ENCODE data around the gene PRDM1.
A peak's percentile ranks its signal among the peaks of the same experiment; 100 is the strongest.

The PRDM1 gene

GRCh38 chr6:106074146-106074545, 12.0 kb upstream of the PRDM1 start:
- Histone ChIP-seq H3K9me3 (ENCODE audit: control insufficient read depth, low read depth, low read length) (no peaks in the 10 kb centered on the region), H3K27me3 (ENCODE audit: control insufficient read depth, insufficient read depth, low read length) (no peaks in the 10 kb centered on the region), H3K9ac (ENCODE audit: low read length) (no peak overlapping the region), H3K4me3 (ENCODE audit: low read length) (no peak overlapping the region), H3K4me1 (ENCODE audit: control insufficient read depth, low read depth, low read length) (no peaks in the 10 kb centered on the region), H3K36me3 (ENCODE audit: control insufficient read depth, low read depth, low read length) (no peaks in the 10 kb centered on the region), H3K27ac (ENCODE audit: low read length) (no peak overlapping the region)

DNA sequence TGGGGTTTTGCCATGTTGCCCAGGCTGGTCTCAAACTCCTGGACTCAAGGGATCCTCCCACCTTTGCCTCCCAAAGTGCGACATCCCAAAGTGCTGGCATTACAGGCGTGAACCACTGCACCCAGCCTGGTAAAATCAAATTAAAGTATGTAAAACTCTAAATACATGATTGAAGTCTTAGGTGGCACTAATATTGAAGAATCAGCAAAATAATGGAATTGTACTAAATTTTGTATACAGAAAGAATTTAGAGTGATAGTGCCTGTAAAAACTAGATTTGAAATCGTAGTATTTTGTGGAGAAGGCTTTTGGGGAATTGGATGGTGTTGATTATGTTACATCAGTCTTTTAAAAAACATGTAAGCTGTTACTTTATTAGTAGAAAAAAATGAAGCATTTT, 10.0 kb upstream of the PRDM1 start:
- H3K27me3 ChIP-seq (ENCODE audit: control insufficient read depth, insufficient read depth, low read length) = no peaks in the 10 kb centered on the region
- no peaks in the 10 kb centered on the region for H3K4me1 ChIP-seq (ENCODE audit: control insufficient read depth, low read depth, low read length)
- H3K4me3 ChIP-seq (ENCODE audit: low read length) = no peak overlapping the region
- no peaks in the 10 kb centered on the region for H3K36me3 ChIP-seq (ENCODE audit: control insufficient read depth, low read depth, low read length)
- H3K9ac ChIP-seq (ENCODE audit: low read length) = no peak overlapping the region
- H3K9me3 ChIP-seq (ENCODE audit: control insufficient read depth, low read depth, low read length) = no peaks in the 10 kb centered on the region
- no peak overlapping the region for H3K27ac ChIP-seq (ENCODE audit: low read length)

GRCh38 chr6:106077170-106077569, 9.0 kb upstream of the PRDM1 start:
- Histone ChIP-seq H3K9ac (ENCODE audit: low read length) (no peak overlapping the region), H3K27me3 (ENCODE audit: control insufficient read depth, insufficient read depth, low read length) (no peaks in the 10 kb centered on the region), H3K4me1 (ENCODE audit: control insufficient read depth, low read depth, low read length) (no peaks in the 10 kb centered on the region), H3K4me3 (ENCODE audit: low read length) (no peak overlapping the region), H3K36me3 (ENCODE audit: control insufficient read depth, low read depth, low read length) (no peaks in the 10 kb centered on the region), H3K9me3 (ENCODE audit: control insufficient read depth, low read depth, low read length) (no peaks in the 10 kb centered on the region), H3K27ac (ENCODE audit: low read length) (no peak overlapping the region)

GRCh38 chr6:106077881-106078280, 8.3 kb upstream of the PRDM1 start:
- H3K27me3 ChIP-seq (ENCODE audit: control insufficient read depth, insufficient read depth, low read length) = no peaks in the 10 kb centered on the region
- no peaks in the 10 kb centered on the region for H3K36me3 ChIP-seq (ENCODE audit: control insufficient read depth, low read depth, low read length)
- no peaks in the 10 kb centered on the region for H3K9me3 ChIP-seq (ENCODE audit: control insufficient read depth, low read depth, low read length)
- no peaks in the 10 kb centered on the region for H3K4me1 ChIP-seq (ENCODE audit: control insufficient read depth, low read depth, low read length)
- no peak overlapping the region for H3K4me3 ChIP-seq (ENCODE audit: low read length)
- no peak overlapping the region for H3K9ac ChIP-seq (ENCODE audit: low read length)
- no peak overlapping the region for H3K27ac ChIP-seq (ENCODE audit: low read length)

GRCh38 chr6:106079961-106080762, 6.0 kb upstream of the PRDM1 start:
- H3K4me3 ChIP-seq (ENCODE audit: low read length) = no peak overlapping the region
- peaks cover 9% of the 10 kb centered on the region for H3K4me1 ChIP-seq (ENCODE audit: control insufficient read depth, low read depth, low read length)
- H3K27ac ChIP-seq (ENCODE audit: low read length) = no peak overlapping the region
- H3K36me3 ChIP-seq (ENCODE audit: control insufficient read depth, low read depth, low read length) = no peaks in the 10 kb centered on the region
- no peak overlapping the region for H3K9ac ChIP-seq (ENCODE audit: low read length)
- H3K27me3 ChIP-seq (ENCODE audit: control insufficient read depth, insufficient read depth, low read length) = peaks cover 4% of the 10 kb centered on the region
- no peaks in the 10 kb centered on the region for H3K9me3 ChIP-seq (ENCODE audit: control insufficient read depth, low read depth, low read length)

DNA sequence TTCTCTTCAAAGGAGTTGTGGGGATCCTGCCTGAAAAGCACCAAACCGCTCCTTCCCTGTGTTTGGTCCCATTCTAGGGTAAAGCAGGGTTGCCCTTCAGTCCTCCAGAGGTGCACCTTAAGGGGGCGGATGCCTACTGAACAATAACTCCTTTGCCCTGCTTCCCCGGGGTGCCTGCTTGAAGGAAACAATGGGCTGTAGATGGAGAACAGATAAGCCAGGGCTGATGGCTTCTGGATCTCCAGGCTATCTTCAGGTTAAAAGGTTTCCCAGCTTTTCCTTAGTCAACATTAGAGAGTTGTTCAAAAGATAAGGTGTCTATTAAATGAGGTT, 5.4 kb upstream of the PRDM1 start:
- Histone ChIP-seq H3K9ac (ENCODE audit: low read length) (no peak overlapping the region), H3K36me3 (ENCODE audit: control insufficient read depth, low read depth, low read length) (no peaks in the 10 kb centered on the region), H3K9me3 (ENCODE audit: control insufficient read depth, low read depth, low read length) (no peaks in the 10 kb centered on the region), H3K4me3 (ENCODE audit: low read length) (no peak overlapping the region), H3K27me3 (ENCODE audit: control insufficient read depth, insufficient read depth, low read length) (peaks cover 10% of the 10 kb centered on the region), H3K27ac (ENCODE audit: low read length) (no peak overlapping the region), H3K4me1 (ENCODE audit: control insufficient read depth, low read depth, low read length) (peaks cover 15% of the 10 kb centered on the region)

DNA sequence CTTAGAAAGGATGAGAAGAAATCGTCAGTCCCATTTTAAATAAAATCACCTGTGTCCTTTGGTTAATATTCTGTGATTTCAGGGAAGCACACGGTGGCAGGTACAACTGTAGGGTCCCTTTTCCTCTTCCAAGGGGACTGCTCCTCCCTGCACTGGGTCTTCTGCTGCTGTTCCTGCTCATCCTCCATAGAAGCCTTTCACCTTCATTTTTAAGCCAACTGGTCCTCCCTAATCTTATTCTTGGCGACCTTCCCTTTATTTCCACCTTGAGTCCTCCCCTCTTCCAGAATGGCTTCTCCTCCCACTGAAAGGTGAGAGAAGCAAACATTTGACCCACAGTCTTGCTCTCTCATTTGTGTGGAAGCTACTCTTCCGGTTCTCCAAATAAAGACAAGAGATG, 4.4 kb upstream of the PRDM1 start:
- H3K36me3 ChIP-seq (ENCODE audit: control insufficient read depth, low read depth, low read length) = no peaks in the 10 kb centered on the region
- no peak overlapping the region for H3K4me3 ChIP-seq (ENCODE audit: low read length)
- H3K27ac ChIP-seq (ENCODE audit: low read length) = no peak overlapping the region
- H3K9ac ChIP-seq (ENCODE audit: low read length) = no peak overlapping the region
- peaks cover 17% of the 10 kb centered on the region for H3K4me1 ChIP-seq (ENCODE audit: control insufficient read depth, low read depth, low read length)
- peaks cover 18% of the 10 kb centered on the region for H3K27me3 ChIP-seq (ENCODE audit: control insufficient read depth, insufficient read depth, low read length)
- no peaks in the 10 kb centered on the region for H3K9me3 ChIP-seq (ENCODE audit: control insufficient read depth, low read depth, low read length)

DNA sequence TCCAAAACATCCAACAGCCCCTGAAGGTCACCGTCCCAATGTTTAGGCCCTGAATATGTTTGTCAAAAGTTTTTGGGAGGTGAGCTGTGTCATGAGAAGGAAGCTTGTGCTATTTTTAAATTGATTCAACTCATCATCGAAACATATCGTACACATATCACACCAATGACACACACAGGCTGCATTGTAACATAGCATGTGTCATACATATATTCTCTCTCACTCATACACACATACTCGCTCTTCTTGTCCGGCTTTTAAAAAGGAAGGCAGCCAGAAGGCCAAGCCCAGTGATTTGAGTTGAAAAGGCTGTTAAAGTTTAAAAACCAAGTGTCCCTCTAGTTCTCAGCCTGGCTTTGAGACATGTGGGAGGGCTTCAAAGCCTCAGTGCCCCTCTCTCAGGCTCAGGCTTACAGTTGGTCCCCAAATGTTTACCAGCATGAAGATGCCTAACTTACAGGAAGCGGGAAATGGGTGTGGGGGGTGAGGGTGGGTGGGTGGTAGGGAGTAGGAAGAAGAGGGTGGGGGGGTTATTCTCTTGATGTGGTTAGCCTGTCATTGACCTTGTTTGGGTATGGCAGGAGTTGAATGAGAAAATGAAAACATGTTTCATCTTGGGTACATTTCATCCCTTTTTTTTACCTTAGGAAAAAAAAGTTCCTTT, 3.3 kb upstream of the PRDM1 start:
- Histone ChIP-seq H3K9me3 (ENCODE audit: control insufficient read depth, low read depth, low read length) (no peaks in the 10 kb centered on the region), H3K4me1 (ENCODE audit: control insufficient read depth, low read depth, low read length) (peaks cover 28% of the 10 kb centered on the region), H3K27ac (ENCODE audit: low read length) (no peak overlapping the region), H3K9ac (ENCODE audit: low read length) (no peak overlapping the region), H3K27me3 (ENCODE audit: control insufficient read depth, insufficient read depth, low read length) (peaks cover 30% of the 10 kb centered on the region), H3K36me3 (ENCODE audit: control insufficient read depth, low read depth, low read length) (no peaks in the 10 kb centered on the region), H3K4me3 (ENCODE audit: low read length) (no peak overlapping the region)

DNA sequence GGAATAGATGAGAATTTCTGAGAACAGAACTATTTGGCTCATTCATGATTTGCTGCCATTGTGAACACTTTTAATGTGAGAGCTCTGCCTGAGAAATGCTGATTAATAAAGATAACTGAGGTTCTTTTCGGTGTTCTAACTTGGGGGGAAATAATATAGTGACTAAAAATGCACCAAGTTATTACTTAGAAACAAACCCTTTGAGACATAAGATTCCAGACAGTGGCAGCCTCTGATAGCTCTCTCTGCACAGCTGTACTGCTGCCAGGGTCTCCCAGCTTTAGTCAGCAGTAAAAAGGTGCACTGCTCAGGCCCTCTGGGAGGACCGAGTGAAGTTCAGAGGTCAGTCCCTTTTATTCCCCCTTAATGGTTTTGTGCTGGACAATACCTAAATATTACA, 2.5 kb upstream of the PRDM1 start:
- H3K4me1 ChIP-seq (ENCODE audit: control insufficient read depth, low read depth, low read length) = peaks cover 34% of the 10 kb centered on the region
- no peak overlapping the region for H3K4me3 ChIP-seq (ENCODE audit: low read length)
- H3K9me3 ChIP-seq (ENCODE audit: control insufficient read depth, low read depth, low read length) = no peaks in the 10 kb centered on the region
- peaks cover 35% of the 10 kb centered on the region for H3K27me3 ChIP-seq (ENCODE audit: control insufficient read depth, insufficient read depth, low read length)
- no peak overlapping the region for H3K27ac ChIP-seq (ENCODE audit: low read length)
- H3K9ac ChIP-seq (ENCODE audit: low read length) = no peak overlapping the region
- H3K36me3 ChIP-seq (ENCODE audit: control insufficient read depth, low read depth, low read length) = no peaks in the 10 kb centered on the region

GRCh38 chr6:106084106-106084988, 1.8 kb upstream of the PRDM1 start:
- no peak overlapping the region for H3K9ac ChIP-seq (ENCODE audit: low read length)
- H3K9me3 ChIP-seq (ENCODE audit: control insufficient read depth, low read depth, low read length) = no peaks in the 10 kb centered on the region
- H3K36me3 ChIP-seq (ENCODE audit: control insufficient read depth, low read depth, low read length) = no peaks in the 10 kb centered on the region
- H3K4me3 ChIP-seq (ENCODE audit: low read length) = no peak overlapping the region
- H3K4me1 ChIP-seq (ENCODE audit: control insufficient read depth, low read depth, low read length) = peaks cover 34% of the 10 kb centered on the region
- peaks cover 35% of the 10 kb centered on the region for H3K27me3 ChIP-seq (ENCODE audit: control insufficient read depth, insufficient read depth, low read length)
- H3K27ac ChIP-seq (ENCODE audit: low read length) = no peak overlapping the region

DNA sequence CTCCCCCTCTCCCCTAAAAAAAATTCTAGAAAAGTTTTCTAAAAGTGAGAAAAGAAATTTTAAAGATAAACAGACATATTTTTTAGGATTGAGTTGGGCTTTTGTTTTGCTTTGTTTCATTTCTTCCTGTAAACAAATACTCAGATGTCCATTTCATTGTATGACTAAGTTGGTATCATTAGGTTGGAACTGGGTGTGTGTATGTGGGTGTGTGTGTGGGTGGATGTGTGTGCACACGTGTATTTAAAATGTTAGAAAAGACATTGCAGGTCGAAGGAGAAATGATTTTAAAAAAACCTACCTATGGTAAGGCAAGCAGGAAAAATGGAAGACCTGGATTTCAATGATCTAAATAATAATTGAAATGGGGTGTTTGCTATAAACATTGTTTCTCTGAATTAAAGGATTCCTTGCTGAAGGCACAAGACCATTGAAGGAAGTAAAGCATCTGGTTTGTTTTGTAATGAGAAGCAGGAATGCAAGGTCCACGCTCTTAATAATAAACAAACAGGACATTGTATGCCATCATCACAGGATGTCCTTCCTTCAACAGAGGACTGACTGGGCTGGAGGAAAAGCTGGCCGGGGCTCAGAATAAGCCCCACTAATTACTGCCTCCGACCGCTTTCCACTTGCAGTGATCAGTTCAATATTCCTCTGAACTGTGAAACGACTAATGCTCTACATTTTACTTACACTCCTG, 996 bp upstream of the PRDM1 start:
- Histone ChIP-seq H3K9ac (ENCODE audit: low read length) (no peak overlapping the region), H3K4me3 (ENCODE audit: low read length) (peak overlapping the region; percentile 87), H3K27me3 (ENCODE audit: control insufficient read depth, insufficient read depth, low read length) (peaks cover 35% of the 10 kb centered on the region), H3K9me3 (ENCODE audit: control insufficient read depth, low read depth, low read length) (no peaks in the 10 kb centered on the region), H3K36me3 (ENCODE audit: control insufficient read depth, low read depth, low read length) (no peaks in the 10 kb centered on the region), H3K27ac (ENCODE audit: low read length) (no peak overlapping the region), H3K4me1 (ENCODE audit: control insufficient read depth, low read depth, low read length) (peaks cover 34% of the 10 kb centered on the region)

Measured in iPS-18a (cell line).